Activated CD8-positive, alpha-beta memory T cell treated with anti-CD3 and anti-CD28 coated beads, Interleukin-2, amount 50 U/mL, for 1 hour (primary cell): ENCODE results near the gene NTRK1.
A peak's percentile ranks its signal among the peaks of the same experiment; 100 is the strongest.
"Not testable (repeated sequence)": the region's sequence is repeated elsewhere in the genome, so short reads cannot be mapped to it uniquely, and the experiment has no call there.

ENCODE experiments used
- DNase-seq: peaks from one replicate; pipeline ENCODE4 v3.0.0-alpha.2; 2020; ENCODE audit errors: extremely low read depth

Gene NTRK1

GRCh38 chr1:156913809-156914387, 53.2 kb downstream of the NTRK1 start:
- no peak for DNase-seq

GRCh38 chr1:156914440-156914856, 53.8 kb downstream of the NTRK1 start:
- no peak for DNase-seq

GRCh38 chr1:156920233-156921052, 59.8 kb downstream of the NTRK1 start, which contains the start of gene LRRC71:
Gene LRRC71, plus strand, starts transcription at chr1:156920632. Its CDS starts 172 bp downstream, at chr1:156920804.
- DNase-seq: no peak

- no peak for DNase-seq
Observed at GRCh38 chr1:156921053-156921529, 60.4 kb downstream of the NTRK1 start.

GRCh38 chr1:156922986-156923669, 62.5 kb downstream of the NTRK1 start:
- no peak for DNase-seq

GRCh38 chr1:156923670-156924477, 63.2 kb downstream of the NTRK1 start:
- no peak for DNase-seq

GRCh38 chr1:156924478-156925153, 64.0 kb downstream of the NTRK1 start:
- DNase-seq: no peak

- DNase-seq: no peak
Observed at GRCh38 chr1:156925154-156926010, 64.7 kb downstream of the NTRK1 start.

- no peak for DNase-seq
Observed at GRCh38 chr1:156926175-156926574, 65.5 kb downstream of the NTRK1 start.

- DNase-seq: not testable (repeated sequence)
Observed at GRCh38 chr1:156926695-156927094, 66.0 kb downstream of the NTRK1 start.

GRCh38 chr1:156927215-156928042, 66.8 kb downstream of the NTRK1 start:
- DNase-seq: peak; percentile 20

- DNase-seq: no peak
Observed at GRCh38 chr1:156928043-156928602, 67.5 kb downstream of the NTRK1 start.

- DNase-seq: no peak
Observed at GRCh38 chr1:156929596-156930238, 69.1 kb downstream of the NTRK1 start.

- no peak for DNase-seq
Observed at GRCh38 chr1:156930483-156930882, 69.8 kb downstream of the NTRK1 start.
